ENCODE data around the gene LTN1. TPM values are rescaled to one million over a fixed set of nuclear protein-coding genes. Genes with fewer than 3 reads are reported as not detected.

The LTN1 gene
- total RNA-seq, 1 experiment from 2014 or later, result 23.9 TPM

DNA sequence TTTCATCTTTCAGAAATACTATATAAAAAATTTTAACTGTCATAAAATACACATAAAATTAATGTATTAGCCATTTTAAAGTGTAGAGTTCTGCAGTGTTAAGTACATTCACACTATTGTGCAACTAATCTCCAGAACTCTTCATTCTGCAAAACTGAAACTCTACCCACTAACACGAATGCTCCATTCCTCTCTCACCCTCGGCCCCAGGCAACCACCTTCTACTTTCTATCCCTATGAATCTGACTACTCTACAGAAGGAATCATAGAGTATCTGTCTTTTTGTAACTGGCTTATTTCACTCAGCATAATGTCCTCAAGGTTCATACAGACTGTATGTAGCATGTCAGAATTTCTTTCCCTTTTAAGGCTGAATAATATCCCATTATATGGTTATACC lies 43.4 kb downstream of the LTN1 start:
- H3K4me1 ChIP-seq (ENCODE audit: insufficient read depth, low read length), result no peaks in the 10 kb centered on the region
- no peak overlapping the region for H2AFZ ChIP-seq (ENCODE audit: low read length)
- H2BK15ac ChIP-seq (ENCODE audit: low read depth, low read length), result no peak overlapping the region
- no peaks in the 10 kb centered on the region for H3K27me3 ChIP-seq (ENCODE audit: insufficient read depth, low read length)
- Mint-ChIP-seq H3K27me3 (ENCODE audit: low read depth) (no peaks in the 10 kb centered on the region), H3K27ac (no peak overlapping the region), H3K4me1 (no peaks in the 10 kb centered on the region), H3K9me3 (no peaks in the 10 kb centered on the region), H3K4me3 (no peak overlapping the region), H3K36me3 (ENCODE audit: insufficient read depth in 1 of 3, low read depth in 3 of 3) (peaks cover 4 to 37% (median 30%) of the 10 kb centered on the region in 3 experiments; a peak in 5 of 7 replicates)
- no peak overlapping the region for H3K27ac ChIP-seq (ENCODE audit: insufficient read length, low read depth, low read length)
- no peak overlapping the region for H4K5ac ChIP-seq (ENCODE audit: insufficient read length, low read depth, low read length)
- no peaks in the 10 kb centered on the region for H3K79me1 ChIP-seq (ENCODE audit: insufficient read depth, low read depth, low read length, poor library complexity, severe bottlenecking)
- no peak overlapping the region for H3K4ac ChIP-seq (ENCODE audit: low read depth, low read length)
- H3K9ac ChIP-seq (ENCODE audit: extremely low read depth, insufficient read length, low read length), result no peak overlapping the region
- WGBS (ENCODE audit: extremely low coverage, insufficient read length, low lambda C conversion rate), result no CpG with 5 or more reads among the region's 2 CpGs
- H3K9me3 ChIP-seq (ENCODE audit: control insufficient read depth, low read depth, low read length), result no peaks in the 10 kb centered on the region
- H2BK12ac ChIP-seq (ENCODE audit: insufficient read length, low read depth, low read length), result no peak overlapping the region
- TF ChIP-seq, protein P1, sequence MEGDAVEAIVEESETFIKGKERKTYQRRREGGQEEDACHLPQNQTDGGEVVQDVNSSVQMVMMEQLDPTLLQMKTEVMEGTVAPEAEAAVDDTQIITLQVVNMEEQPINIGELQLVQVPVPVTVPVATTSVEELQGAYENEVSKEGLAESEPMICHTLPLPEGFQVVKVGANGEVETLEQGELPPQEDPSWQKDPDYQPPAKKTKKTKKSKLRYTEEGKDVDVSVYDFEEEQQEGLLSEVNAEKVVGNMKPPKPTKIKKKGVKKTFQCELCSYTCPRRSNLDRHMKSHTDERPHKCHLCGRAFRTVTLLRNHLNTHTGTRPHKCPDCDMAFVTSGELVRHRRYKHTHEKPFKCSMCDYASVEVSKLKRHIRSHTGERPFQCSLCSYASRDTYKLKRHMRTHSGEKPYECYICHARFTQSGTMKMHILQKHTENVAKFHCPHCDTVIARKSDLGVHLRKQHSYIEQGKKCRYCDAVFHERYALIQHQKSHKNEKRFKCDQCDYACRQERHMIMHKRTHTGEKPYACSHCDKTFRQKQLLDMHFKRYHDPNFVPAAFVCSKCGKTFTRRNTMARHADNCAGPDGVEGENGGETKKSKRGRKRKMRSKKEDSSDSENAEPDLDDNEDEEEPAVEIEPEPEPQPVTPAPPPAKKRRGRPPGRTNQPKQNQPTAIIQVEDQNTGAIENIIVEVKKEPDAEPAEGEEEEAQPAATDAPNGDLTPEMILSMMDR (conservative IDR thresholded peaks at IDR 0.05), result no peak
- no peak overlapping the region for H2BK120ac ChIP-seq (ENCODE audit: low read depth, low read length, poor library complexity, severe bottlenecking)
- H4K91ac ChIP-seq (ENCODE audit: insufficient read length, low read depth, low read length), result no peak overlapping the region
- no peak overlapping the region for H2BK20ac ChIP-seq (ENCODE audit: low read depth, low read length, poor library complexity, severe bottlenecking)
- no peak overlapping the region for H3K4me2 ChIP-seq (ENCODE audit: insufficient read depth, insufficient read length, low read length)
- no peaks in the 10 kb centered on the region for H3K79me2 ChIP-seq (ENCODE audit: insufficient read depth, low read length)
- H3K18ac ChIP-seq (ENCODE audit: insufficient read length, low read depth, low read length), result no peak overlapping the region
- no peak overlapping the region for H3K23ac ChIP-seq (ENCODE audit: insufficient read length, low read depth, low read length)
- no peak overlapping the region for H2BK5ac ChIP-seq (ENCODE audit: insufficient read length, low read length)
- H3K23me2 ChIP-seq (ENCODE audit: insufficient read length, low read depth, low read length, poor library complexity, severe bottlenecking), result no peaks in the 10 kb centered on the region
- H2AK5ac ChIP-seq (ENCODE audit: insufficient read length, low read length), result no peak overlapping the region
- H4K20me1 ChIP-seq (ENCODE audit: control insufficient read depth, insufficient read depth, insufficient read length), result no peaks in the 10 kb centered on the region
- no peak overlapping the region for H3T11ph ChIP-seq (ENCODE audit: low read length)
- DNase-seq, result no peak
- no peak overlapping the region for H3K14ac ChIP-seq (ENCODE audit: insufficient read depth, low read length)
- H4K8ac ChIP-seq (replicated peaks; ENCODE audit: insufficient read length, low read depth, low read length), result no peak overlapping the region
- no peak overlapping the region for H3K56ac ChIP-seq (ENCODE audit: insufficient read length, low read depth, low read length)

Data from H9 (cell line).